HK-2 (cell line): Measurements from ENCODE around the gene TMCO4.
"Not testable (repeated sequence)": the region's sequence is repeated elsewhere in the genome, so short reads cannot be mapped to it uniquely, and the experiment has no call there.

Experiments
- DNase-seq: peaks from one replicate; pipeline ENCODE4 v3.0.0-alpha.2; 2018; ENCODE audit not compliant: unreplicated experiment

TMCO4 gene

DNA sequence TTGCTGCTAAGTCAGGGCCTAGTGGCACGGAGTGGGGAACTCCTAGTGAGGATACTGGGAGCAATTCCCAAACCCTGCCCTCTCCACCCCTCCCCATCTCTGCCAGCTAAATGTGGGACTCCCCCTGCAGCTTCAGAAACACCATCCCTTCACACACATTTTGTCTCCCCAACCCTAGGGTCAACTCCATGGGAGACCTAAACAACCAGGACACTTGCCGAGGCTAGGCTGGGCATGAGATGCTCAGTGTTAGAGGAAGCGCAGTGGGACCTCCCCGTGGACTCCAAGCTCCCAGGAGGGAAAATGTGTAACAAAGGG lies 13.9 kb upstream of the TMCO4 start:
- no peak for DNase-seq

DNA sequence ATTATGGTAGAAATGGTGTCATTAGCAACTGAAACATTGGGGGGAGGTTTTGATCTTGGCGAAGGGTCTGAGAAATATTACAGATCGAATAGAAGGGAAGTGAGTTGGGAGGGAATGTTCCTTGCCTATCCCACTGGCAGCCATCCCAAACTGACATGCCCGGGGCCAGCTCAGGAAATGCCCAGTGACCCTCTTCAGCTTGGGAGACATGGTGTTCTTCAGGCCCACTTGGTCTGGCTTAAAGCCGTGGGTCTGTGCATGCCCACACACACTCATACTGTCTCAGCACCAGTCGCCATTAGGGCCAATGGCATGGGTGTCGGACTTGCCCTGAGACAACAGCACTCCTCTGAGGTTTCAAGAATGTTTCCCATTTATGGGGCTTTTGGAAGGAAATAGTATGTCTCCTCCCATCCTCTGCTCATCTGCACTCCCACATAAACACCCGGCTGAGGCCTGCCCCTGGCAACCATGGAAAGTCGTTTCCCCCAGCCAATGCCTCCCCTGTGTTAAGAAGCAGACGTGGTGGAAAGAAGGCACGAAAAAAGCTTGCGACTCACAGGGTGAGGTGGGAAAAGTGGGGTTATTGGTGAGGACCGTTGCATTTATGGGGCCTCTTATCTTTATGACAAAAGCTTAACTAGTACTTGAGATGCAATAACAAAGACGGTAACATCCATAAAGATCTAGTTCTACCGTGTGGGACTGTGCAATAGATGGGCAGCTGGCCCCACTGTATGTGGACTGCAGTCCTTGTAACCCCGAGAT lies 13.3 kb upstream of the TMCO4 start:
- DNase-seq: no peak

- no peak for DNase-seq
Measured at GRCh38 chr1:19811206-19811851, 11.6 kb upstream of the TMCO4 start.

DNA sequence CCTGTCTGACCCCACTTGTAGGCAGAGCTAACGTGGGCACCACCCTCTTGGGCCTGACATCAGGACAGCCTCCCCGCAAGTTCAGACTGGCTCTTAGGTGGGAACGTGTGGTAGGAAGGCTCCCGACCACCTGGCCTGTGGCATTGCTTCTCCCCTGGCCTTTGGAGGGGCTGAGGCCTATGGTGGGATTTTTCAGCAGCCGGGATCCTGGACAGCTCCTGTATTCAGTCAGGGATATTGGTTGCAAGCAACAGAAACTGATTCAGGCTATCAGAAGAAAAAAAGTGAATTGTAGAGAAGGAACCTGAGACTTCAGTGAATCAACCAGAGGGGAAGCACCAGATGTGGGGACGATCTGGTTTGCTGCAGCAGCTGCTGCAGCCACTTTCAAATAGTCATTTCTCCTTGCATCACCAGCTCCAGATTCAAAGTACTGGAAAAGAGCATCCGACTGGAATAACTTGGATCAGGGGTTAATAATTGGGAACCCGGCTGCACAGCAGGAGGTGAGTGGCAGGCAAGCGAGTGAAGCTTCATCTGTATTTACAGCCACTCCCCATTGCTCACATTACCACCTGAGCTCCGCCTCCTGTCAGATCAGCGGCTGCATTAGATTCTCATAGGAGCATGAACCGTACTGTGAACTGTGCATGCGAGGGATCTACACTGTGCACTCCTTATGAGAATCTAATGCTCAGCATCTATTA lies 9.5 kb upstream of the TMCO4 start:
- DNase-seq: no peak

GRCh38 chr1:19808351-19808750 lies 8.6 kb upstream of the TMCO4 start:
- DNase-seq: no peak

GRCh38 chr1:19804831-19805251 lies 5.1 kb upstream of the TMCO4 start:
- no peak for DNase-seq

DNA sequence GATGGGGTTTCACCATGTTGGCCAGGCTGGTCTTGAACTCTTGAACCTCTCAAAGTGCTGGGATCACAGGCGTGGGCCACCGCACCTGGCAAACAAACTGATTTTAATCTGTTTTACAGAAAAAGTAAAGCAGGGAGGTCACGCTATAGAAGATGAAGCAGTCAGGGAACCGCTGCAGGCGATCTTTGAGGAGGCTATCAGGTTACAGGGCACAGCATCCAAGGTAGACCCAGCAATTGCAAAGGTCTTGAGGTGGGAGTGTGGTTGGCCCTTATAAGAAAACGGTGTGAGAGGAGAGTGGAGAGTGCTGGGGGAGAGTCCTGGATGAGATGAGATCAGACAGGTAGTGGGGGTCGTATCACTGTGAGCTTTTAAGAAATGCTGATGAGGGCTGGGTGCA lies 2.6 kb upstream of the TMCO4 start:
- no peak for DNase-seq

- peak; percentile 73 for DNase-seq
Measured at GRCh38 chr1:19800076-19800804, 524 bp upstream of the TMCO4 start.

- no peak for DNase-seq
Measured at GRCh38 chr1:19798486-19799229, 1.1 kb downstream of the TMCO4 start.

GRCh38 chr1:19797827-19798226 lies 1.9 kb downstream of the TMCO4 start:
- no peak for DNase-seq

DNA sequence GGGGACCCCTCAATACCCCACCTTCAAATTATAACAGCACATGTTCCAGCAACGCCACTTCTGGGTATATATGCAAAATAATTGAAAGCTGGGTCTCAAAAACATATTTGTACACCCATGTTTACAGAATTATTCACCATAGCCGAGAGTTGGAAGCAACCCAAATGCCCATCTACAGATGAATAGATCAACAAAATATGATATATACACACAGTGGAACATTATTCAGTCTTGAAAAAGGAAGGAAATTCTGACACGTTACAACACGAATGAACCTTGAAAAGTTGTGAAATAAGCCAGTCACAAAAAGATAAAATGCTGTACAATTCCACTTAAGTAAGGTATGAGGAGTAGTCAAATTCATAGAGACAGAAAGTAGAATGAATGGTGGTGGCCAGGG lies 5.1 kb downstream of the TMCO4 start:
- DNase-seq: no peak

- no peak for DNase-seq
Measured at GRCh38 chr1:19793360-19794046, 6.2 kb downstream of the TMCO4 start.

DNA sequence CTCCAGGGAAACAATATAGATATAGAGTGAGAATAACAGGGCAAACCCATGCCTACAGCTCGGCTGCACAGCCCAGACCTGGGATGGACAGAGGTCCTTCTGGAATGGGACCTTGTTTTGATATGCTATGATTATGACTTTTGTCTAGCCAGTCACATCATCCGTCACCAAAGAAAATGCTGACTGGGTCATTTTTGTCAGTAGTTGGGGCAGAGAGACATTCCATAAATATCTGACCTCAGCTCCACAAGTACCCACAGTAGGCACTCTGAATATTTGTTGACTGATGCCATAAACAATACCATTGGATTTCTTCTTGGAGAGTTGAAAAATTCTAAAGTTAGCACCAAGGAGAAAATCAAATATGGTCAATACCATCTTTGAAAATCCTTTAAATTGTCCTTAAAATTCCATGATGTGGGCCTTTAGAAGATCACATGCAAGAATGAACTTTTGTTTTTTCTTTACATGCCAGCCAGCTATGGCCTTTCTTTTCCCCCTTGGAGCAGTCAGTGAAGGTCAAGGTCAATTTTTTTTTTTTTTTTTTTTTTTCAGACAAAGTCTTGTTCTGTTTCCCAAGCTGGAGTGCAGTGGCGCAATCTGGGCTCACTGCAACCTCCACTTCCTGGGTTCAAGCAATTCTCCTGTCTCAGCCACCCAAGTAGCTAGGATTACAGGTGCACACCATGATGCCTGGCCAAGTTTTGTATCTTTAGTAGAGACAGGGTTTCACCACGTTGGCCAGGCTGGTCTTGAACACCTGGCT lies 7.3 kb downstream of the TMCO4 start:
- DNase-seq: no peak

DNA sequence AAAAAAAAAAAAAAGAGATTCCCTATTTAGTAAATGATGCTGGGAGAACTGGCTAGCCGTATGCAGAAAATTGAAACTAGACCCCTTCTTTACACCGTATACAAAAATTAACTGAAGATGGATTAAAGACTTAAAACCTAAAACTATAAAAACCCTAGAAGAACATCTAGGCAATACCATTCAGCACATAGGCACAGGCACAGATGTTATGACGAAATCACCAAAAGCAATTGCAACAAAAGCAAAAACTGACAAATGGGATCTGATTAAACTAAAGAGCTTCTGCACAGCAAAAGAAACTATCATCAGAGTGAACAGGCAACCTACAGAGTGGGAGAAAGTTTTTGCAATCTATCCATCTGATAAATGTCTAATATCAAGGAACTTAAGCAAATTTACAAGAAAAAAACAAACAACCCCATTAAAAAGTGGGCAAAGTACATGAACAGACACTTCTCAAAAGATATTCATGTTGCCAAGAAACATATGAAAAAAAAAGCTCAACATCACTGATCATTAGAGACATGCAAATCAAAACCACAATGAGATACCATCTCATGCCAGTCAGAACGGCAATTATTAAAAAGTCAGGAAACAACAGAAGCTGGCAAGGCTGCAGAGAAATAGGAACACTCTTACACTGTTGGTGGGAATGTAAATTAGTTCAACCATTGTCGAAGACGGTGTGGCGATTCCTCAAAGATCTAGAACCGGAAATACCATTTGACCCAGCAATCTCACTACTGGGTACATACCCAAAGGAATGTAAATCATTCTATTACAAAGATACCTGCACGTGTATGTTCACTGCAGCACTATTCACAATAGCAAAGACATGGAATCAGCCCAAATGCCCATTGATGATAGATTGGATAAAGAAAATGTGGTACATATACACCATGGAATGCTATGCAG lies 9.4 kb downstream of the TMCO4 start:
- DNase-seq: not testable (repeated sequence)

DNA sequence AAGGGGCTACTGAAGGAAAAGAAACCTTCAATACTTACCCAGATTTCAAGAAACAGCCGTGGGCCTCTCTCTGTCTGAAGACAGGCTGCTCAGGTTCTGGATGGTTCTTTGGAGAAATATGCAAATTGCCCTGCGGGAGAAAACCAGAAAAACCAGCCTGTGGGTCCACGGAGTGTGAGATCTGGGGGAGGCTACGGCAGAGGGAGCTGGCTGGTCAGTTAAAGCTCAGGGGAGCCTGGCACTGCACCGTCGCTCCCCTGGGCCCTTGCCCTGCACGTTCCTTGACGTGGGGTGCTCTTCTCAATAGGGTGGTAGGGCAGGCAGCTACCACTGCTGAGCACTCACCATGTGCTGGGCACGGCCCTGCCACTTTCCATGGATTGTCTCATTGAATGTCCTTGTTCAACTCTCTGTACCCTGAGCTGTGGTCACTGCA lies 12.7 kb downstream of the TMCO4 start:
- no peak for DNase-seq

DNA sequence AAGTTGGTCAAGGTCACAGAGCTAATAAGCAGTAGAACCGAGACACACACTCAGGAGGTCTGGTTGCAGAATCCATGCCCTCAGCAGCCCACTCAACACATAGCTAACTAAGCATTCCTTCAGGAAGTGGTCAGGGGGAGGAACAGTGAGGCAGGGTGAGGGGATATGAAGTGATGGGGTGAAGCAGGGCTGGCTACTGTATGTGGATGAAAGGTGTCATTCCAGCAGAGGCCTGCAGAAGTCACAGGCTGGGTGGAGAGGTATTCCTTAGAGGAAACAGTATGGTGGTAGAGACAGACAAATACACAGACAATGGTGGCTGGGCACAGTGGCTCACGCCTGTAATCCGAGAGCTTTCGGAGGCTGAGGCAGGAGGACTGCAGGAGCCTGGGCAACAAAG lies 14.1 kb downstream of the TMCO4 start:
- no peak for DNase-seq

GRCh38 chr1:19780267-19780877 lies 19.3 kb downstream of the TMCO4 start:
- DNase-seq: no peak

DNA sequence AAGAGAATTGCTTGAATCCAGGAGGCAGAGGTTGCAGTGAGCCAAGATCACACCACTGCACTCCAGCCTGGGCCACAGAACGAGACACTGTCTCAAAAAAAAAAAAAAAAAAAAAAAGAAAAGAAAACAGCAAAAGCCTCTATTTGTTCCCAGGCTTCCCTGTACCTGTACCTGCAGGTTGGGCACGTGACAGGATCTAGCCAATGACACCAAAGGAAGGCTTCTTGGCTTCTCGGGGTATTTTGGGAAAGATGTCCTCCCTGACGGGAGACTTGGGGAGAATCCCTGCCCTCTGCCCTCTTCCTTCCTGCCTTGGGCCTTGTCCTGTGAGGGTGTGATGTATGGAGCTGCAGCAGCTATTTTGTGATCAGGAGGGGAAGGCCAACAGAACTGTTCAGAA lies 22.8 kb downstream of the TMCO4 start:
- DNase-seq: no peak

DNA sequence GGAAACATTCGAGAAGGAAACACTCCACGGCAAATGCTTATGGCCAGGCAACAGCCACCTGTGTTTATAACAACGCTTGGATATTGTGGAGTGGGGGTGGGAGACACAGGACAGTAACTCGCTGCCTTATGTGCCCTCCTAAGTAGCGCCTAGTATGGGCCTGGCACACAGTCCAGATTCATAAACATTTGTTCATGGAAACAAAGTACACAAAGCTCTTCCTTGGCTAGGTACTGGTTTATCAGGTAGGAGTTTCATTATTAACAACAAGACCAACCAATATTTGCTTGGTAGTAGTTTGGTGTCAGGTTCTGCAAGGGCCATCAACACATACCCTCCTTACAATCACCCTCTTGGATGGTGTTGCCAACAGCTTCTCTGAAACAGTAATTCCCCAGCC lies 23.4 kb downstream of the TMCO4 start:
- DNase-seq: no peak
